ENCODE measurements around the gene PRKG1. TPM values are rescaled to one million over a fixed set of nuclear protein-coding genes. Genes with fewer than 3 reads are reported as not detected.

The PRKG1 gene
- total RNA-seq, 1 experiment from 2014 or later, result 0.09 TPM

DNA sequence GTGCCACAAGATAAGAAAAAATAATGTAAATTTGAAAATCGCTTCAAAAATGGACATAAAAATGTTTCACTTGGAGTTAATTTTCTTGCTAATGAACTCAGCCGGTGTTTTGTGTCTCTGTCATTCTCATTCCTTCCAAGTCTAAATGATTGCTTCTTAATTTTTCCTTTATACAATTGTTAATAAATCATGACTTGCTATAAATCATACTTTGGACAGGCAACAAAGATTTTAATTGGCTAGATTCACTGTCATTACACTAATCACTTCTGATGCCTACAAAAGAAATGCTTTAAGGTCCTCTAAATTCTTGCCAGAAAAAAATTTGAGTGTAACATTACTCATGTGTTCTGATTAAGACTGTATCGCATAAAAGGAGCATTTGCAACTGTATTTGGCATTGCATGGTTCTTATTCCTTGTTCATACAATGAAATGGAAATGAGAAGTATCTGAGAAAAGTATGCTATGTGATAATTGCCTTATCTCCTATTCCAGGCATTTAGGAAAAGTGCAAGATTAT lies 1000.3 kb downstream of the PRKG1 start:
- Histone ChIP-seq H3K9me3 (no peaks in the 10 kb centered on the region), H3K4me1 (no peaks in the 10 kb centered on the region), H3K36me3 (ENCODE audit: control insufficient read depth, insufficient read depth, low read length) (no peaks in the 10 kb centered on the region), H3K27me3 (replicated peaks; ENCODE audit: control insufficient read depth, insufficient read depth, low read length) (no peaks in the 10 kb centered on the region), H3K4me3 (ENCODE audit: low read depth, low read length) (no peak overlapping the region)
- Mint-ChIP-seq H3K4me3 (ENCODE audit: unreplicated experiment) (no peak overlapping the region), H3K27me3 (ENCODE audit: insufficient read depth, unreplicated experiment) (peaks cover 2% of the 10 kb centered on the region), H3K27ac (ENCODE audit: unreplicated experiment) (no peak overlapping the region), H3K36me3 (ENCODE audit: insufficient read depth, unreplicated experiment) (no peaks in the 10 kb centered on the region), H3K4me1 (ENCODE audit: low read depth, unreplicated experiment) (no peaks in the 10 kb centered on the region), H3K9me3 (ENCODE audit: unreplicated experiment) (no peaks in the 10 kb centered on the region)
- intact Hi-C loops (cut with micrococcal nuclease; ENCODE audit: unreplicated experiment), result no loop called here
- BruUV-seq (replicated peaks), result no TSS peak
- no peak for TF ChIP-seq CTCF (IDR thresholded peaks at IDR 0.05; ENCODE audit: insufficient read depth in 1 of 2, low read depth in 1 of 2, low read length in 1 of 2, severe bottlenecking in 1 of 2, unreplicated experiment in 1 of 2)
- ChIA-PET CTCF (no interaction called here), POLR2A (no interaction called here)
- DNase-seq, result no peak

DNA sequence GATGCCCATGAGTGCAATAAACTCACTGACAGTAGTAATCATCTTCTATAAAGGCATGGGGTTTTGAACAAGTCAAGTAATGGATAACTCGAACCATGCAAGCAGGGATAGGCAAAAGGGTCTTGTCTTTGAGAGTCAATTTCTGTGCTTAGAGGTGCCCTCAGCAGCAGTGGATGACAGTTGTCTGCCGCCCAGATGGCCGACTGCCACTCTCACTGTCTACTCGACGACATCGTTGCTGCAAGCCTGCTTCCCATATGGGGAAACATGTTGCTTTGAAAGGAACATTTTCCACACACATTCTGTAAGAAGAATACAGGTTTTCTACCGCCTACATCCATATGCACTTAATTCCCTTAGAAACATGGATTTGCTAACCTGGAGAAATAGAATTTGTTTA lies 1003.5 kb downstream of the PRKG1 start:
- H3K36me3 Mint-ChIP-seq (ENCODE audit: insufficient read depth, unreplicated experiment), result no peaks in the 10 kb centered on the region
- H3K27me3 Mint-ChIP-seq (ENCODE audit: insufficient read depth, unreplicated experiment), result peaks cover 5% of the 10 kb centered on the region
- DNase-seq, result no peak
- no peaks in the 10 kb centered on the region for H3K9me3 Mint-ChIP-seq (ENCODE audit: unreplicated experiment)
- Histone ChIP-seq H3K9me3 (no peaks in the 10 kb centered on the region), H3K27me3 (replicated peaks; ENCODE audit: control insufficient read depth, insufficient read depth, low read length) (no peaks in the 10 kb centered on the region), H3K36me3 (ENCODE audit: control insufficient read depth, insufficient read depth, low read length) (no peaks in the 10 kb centered on the region), H3K4me1 (no peaks in the 10 kb centered on the region), H3K4me3 (ENCODE audit: low read depth, low read length) (no peak overlapping the region)
- H3K4me1 Mint-ChIP-seq (ENCODE audit: low read depth, unreplicated experiment), result no peaks in the 10 kb centered on the region
- BruUV-seq (replicated peaks), result no TSS peak
- CTCF ChIA-PET, result no interaction called here
- no peak overlapping the region for H3K4me3 Mint-ChIP-seq (ENCODE audit: unreplicated experiment)
- H3K27ac Mint-ChIP-seq (ENCODE audit: unreplicated experiment), result no peak overlapping the region
- POLR2A ChIA-PET, result no interaction called here
- no peak for TF ChIP-seq CTCF (IDR thresholded peaks at IDR 0.05; ENCODE audit: insufficient read depth in 1 of 2, low read depth in 1 of 2, low read length in 1 of 2, severe bottlenecking in 1 of 2, unreplicated experiment in 1 of 2)
- intact Hi-C loops (cut with micrococcal nuclease; ENCODE audit: unreplicated experiment), result no loop called here

- H3K9me3 ChIP-seq, result no peaks in the 10 kb centered on the region
- no peak for DNase-seq
- H3K4me1 ChIP-seq, result no peaks in the 10 kb centered on the region
- H3K27me3 ChIP-seq (replicated peaks; ENCODE audit: control insufficient read depth, insufficient read depth, low read length), result no peaks in the 10 kb centered on the region
- Mint-ChIP-seq H3K36me3 (ENCODE audit: insufficient read depth, unreplicated experiment) (no peaks in the 10 kb centered on the region), H3K9me3 (ENCODE audit: unreplicated experiment) (no peaks in the 10 kb centered on the region), H3K27ac (ENCODE audit: unreplicated experiment) (no peak overlapping the region), H3K27me3 (ENCODE audit: insufficient read depth, unreplicated experiment) (peaks cover 8% of the 10 kb centered on the region), H3K4me3 (ENCODE audit: unreplicated experiment) (no peak overlapping the region), H3K4me1 (ENCODE audit: low read depth, unreplicated experiment) (no peaks in the 10 kb centered on the region)
- intact Hi-C loops (cut with micrococcal nuclease; ENCODE audit: unreplicated experiment), result no loop called here
- H3K36me3 ChIP-seq (ENCODE audit: control insufficient read depth, insufficient read depth, low read length), result no peaks in the 10 kb centered on the region
- no peak overlapping the region for H3K4me3 ChIP-seq (ENCODE audit: low read depth, low read length)
- no peak for TF ChIP-seq CTCF (IDR thresholded peaks at IDR 0.05; ENCODE audit: insufficient read depth in 1 of 2, low read depth in 1 of 2, low read length in 1 of 2, severe bottlenecking in 1 of 2, unreplicated experiment in 1 of 2)
- ChIA-PET POLR2A (no interaction called here), CTCF (no interaction called here)
- no TSS peak for BruUV-seq (replicated peaks)
Observed at GRCh38 chr10:52078397-52078937, 1004.2 kb downstream of the PRKG1 start.

All from Caco-2 (cell line).